HepG2 (cell line): ENCODE measurements around the gene VPS25. TPM values are rescaled to one million over a fixed set of nuclear protein-coding genes. Genes with fewer than 3 reads are reported as not detected.
A peak's percentile ranks its signal among the peaks of the same experiment; 100 is the strongest.

ENCODE experiments used
- HNRNPL ChIP-seq: fragments of 200-400 bp; formaldehyde crosslinking; IDR thresholded peaks from 2 replicates; pipeline ENCODE4 v1.6.1; 2017; ENCODE audit warnings: mild to moderate bottlenecking, low read depth, low read length
- NFE2 ChIP-seq: sonication (generic); formaldehyde crosslinking; IDR thresholded peaks from 2 replicates; pipeline ENCODE4 v1.4.0; 2020; ENCODE audit warnings: missing genetic modification reagents
- SP140L ChIP-seq: sonication (generic); formaldehyde crosslinking; IDR thresholded peaks from 2 replicates; pipeline ENCODE4 v1.4.0; 2020; ENCODE audit warnings: missing genetic modification reagents, borderline replicate concordance
- SRSF1 ChIP-seq: fragments of 200-400 bp; formaldehyde crosslinking; optimal IDR thresholded peaks from 2 replicates; pipeline ENCODE3; 2017; ENCODE audit warnings: mild to moderate bottlenecking, low read depth, low read length, moderate library complexity
- ZC3H13 ChIP-seq: sonication (generic); formaldehyde crosslinking; IDR thresholded peaks from 2 replicates; pipeline ENCODE4 v1.8.1; 2023; ENCODE audit warnings: mild to moderate bottlenecking, missing genetic modification reagents, moderate library complexity
- ZNF510 ChIP-seq: sonication (generic); formaldehyde crosslinking; IDR thresholded peaks from 2 replicates; pipeline ENCODE4 v1.4.0; 2020; ENCODE audit warnings: low read depth, mild to moderate bottlenecking, missing genetic modification reagents
- polyA plus RNA-seq, 8 experiments: library from polyadenylated mRNA; depleted of rRNA in 3 of 8; stranded (reverse) in 7 of 8; unstranded in 1 of 8; fragments of >200 nt; fragmentation: Illumina TruSeq in 4 of 8; extraction: Trizol in 4 of 8; gene quantifications; 2 replicates each; pipeline versions ENCODE4 v1.2.1 to v1.2.3, GENCODE V29; 2011 to 2016; ENCODE audit warnings: low read depth in 4 of 8, missing spikeins in 1 of 8, mixed read lengths in 1 of 8; ENCODE audit not compliant: insufficient read depth in 1 of 8
- total RNA-seq, 5 experiments: library from RNA; depleted of rRNA; stranded (reverse); fragments of >200 nt; fragmentation: Illumina TruSeq; extraction: Trizol; gene quantifications; 2 replicates each; pipeline ENCODE4 v1.2.3, GENCODE V29; 2016; ENCODE audit warnings: low read depth in 1 of 5
- TF ChIP-seq, protein P1 (sequence below): sonication (generic); formaldehyde crosslinking; IDR thresholded peaks from 2 replicates; pipeline ENCODE4 v1.4.0; 2020; ENCODE audit warnings: mild to moderate bottlenecking, missing genetic modification reagents
- TF ChIP-seq, protein P2 (sequence below): sonication (generic); formaldehyde crosslinking; IDR thresholded peaks from 2 replicates; pipeline ENCODE4 v1.5.0; 2020; ENCODE audit warnings: mild to moderate bottlenecking, missing genetic modification reagents, moderate library complexity
- TF ChIP-seq, protein P3 (sequence below), 2 experiments: sonication (generic) in 1 of 2; formaldehyde crosslinking in 1 of 2; IDR thresholded peaks; 2 replicates each; pipeline versions ENCODE4 v1.4.0 to v1.6.1; 2016 to 2020; ENCODE audit warnings: borderline replicate concordance in 1 of 2, low read depth in 1 of 2, mild to moderate bottlenecking in 1 of 2, missing genetic modification reagents in 1 of 2
- TF ChIP-seq, protein P4 (sequence below): sonication (generic); formaldehyde crosslinking; IDR thresholded peaks from 2 replicates; pipeline ENCODE4 v1.5.0; 2020; ENCODE audit warnings: mild to moderate bottlenecking, missing genetic modification reagents

The VPS25 gene
- total and polyA plus RNA-seq, 2 of the 13 experiments (the other 11 are each of a cell fraction or from before 2014, with no cell fraction given) = 161 to 249 TPM

DNA sequence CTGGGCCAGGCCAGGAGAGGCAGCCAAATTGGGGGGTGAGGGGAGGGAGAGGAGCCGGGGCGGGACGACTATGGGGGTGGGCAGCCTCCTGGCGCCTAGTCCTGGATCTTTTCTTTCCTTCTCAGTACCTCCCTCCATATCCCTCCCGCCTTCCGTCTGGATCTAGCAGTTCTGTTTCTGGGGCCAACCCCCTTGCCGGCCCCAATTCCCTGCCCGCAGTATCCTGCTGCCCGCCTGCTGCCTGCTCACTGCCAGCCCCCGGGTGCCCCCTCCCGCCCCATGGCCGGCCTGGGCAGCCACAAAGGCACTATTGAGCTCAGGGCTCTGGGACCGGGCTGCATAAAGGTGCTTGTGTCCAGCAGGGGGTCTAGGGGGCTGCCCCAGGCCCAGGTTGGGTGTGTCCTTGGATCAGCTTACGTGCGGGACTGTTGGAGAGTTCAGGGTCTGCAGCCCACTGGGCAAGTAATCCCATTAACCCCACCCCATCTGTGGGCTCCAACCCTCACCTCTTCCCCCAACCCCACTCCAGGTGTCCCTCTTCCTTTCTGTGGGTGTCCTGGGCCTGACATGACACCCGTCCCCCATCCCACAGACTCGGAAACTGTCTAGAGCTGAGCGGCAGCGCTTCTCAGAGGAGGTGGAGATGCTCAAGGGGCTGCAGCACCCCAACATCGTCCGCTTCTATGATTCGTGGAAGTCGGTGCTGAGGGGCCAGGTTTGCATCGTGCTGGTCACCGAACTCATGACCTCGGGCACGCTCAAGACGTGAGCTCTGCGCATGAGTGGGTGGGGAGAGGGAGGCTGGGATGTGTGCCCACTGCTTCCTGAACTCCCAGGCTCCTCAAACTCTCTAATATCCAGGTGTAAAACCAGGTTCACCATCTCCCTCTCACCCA lies 9.2 kb downstream of the VPS25 start (continued):
- TF ChIP-seq ZNF510 (CRISPR knock-in tag) = no peak
- TF ChIP-seq, protein P1, sequence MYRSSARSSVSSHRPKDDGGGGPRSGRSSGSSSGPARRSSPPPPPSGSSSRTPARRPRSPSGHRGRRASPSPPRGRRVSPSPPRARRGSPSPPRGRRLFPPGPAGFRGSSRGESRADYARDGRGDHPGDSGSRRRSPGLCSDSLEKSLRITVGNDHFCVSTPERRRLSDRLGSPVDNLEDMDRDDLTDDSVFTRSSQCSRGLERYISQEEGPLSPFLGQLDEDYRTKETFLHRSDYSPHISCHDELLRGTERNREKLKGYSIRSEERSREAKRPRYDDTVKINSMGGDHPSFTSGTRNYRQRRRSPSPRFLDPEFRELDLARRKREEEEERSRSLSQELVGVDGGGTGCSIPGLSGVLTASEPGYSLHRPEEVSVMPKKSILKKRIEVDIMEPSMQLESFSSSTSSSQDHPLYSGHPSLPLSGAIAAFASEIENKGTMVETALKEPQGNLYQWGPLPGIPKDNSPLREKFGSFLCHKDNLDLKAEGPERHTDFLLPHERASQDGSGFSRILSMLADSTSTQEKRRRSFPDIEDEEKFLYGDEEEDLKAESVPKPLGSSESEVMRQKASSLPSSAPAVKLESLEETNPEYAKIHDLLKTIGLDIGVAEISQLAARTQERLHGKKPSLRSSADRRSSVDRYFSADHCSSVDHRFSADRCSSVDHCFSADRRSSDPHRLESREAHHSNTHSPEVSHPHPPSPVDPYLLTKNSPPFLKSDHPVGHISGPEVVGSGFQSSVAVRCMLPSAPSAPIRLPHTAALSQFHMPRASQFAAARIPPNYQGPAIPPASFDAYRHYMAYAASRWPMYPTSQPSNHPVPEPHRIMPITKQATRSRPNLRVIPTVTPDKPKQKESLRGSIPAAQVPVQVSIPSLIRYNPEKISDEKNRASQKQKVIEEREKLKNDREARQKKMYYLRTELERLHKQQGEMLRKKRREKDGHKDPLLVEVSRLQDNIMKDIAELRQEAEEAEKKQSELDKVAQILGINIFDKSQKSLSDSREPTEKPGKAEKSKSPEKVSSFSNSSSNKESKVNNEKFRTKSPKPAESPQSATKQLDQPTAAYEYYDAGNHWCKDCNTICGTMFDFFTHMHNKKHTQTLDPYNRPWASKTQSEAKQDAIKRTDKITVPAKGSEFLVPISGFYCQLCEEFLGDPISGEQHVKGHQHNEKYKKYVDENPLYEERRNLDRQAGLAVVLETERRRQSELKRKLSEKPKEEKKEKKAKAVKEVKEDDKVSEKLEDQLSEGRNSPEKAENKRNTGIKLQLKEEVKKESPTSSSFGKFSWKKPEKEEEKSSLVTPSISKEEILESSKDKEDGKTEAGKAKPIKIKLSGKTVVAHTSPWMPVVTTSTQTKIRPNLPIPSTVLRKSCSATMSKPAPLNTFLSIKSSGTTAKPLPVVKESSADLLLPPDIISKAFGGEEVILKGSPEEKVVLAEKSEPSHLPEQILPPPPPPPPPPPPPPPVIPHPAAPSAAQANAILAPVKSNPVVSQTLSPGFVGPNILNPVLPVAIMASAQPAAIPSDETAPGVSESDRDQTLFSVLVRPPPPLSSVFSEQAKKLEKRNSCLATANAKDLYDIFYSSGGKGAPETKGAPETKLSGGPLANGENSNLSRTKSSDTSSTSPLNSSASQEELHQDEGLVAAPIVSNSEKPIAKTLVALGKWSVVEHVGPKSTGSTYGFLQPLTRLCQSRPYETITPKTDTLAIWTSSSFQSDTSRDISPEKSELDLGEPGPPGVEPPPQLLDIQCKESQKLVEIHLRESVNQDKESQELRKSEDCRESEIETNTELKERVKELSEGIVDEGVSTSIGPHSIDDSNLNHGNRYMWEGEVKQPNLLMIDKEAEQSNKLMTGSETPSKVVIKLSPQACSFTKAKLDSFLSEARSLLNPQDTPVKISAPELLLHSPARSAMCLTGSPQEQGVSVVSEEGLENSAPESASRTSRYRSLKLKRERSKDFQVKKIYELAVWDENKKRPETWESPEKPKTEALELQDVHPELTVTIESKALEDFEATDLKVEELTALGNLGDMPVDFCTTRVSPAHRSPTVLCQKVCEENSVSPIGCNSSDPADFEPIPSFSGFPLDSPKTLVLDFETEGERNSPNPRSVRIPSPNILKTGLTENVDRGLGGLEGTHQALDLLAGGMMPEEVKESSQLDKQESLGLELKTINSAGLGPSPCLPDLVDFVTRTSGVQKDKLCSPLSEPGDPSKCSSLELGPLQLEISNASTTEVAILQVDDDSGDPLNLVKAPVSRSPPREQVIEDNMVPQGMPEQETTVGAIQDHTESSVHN (CRISPR knock-in tag) = no peak
- TF ChIP-seq, protein P2, sequence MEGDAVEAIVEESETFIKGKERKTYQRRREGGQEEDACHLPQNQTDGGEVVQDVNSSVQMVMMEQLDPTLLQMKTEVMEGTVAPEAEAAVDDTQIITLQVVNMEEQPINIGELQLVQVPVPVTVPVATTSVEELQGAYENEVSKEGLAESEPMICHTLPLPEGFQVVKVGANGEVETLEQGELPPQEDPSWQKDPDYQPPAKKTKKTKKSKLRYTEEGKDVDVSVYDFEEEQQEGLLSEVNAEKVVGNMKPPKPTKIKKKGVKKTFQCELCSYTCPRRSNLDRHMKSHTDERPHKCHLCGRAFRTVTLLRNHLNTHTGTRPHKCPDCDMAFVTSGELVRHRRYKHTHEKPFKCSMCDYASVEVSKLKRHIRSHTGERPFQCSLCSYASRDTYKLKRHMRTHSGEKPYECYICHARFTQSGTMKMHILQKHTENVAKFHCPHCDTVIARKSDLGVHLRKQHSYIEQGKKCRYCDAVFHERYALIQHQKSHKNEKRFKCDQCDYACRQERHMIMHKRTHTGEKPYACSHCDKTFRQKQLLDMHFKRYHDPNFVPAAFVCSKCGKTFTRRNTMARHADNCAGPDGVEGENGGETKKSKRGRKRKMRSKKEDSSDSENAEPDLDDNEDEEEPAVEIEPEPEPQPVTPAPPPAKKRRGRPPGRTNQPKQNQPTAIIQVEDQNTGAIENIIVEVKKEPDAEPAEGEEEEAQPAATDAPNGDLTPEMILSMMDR (CRISPR knock-in tag) = peak; percentile 34; the same call in 1 of the 2 replicates
- TF ChIP-seq ZC3H13 = peak; percentile 64; the same call in 1 of the 2 replicates
- TF ChIP-seq HNRNPL = peak; percentile 96
- no peak for TF ChIP-seq NFE2
- TF ChIP-seq, protein P3, sequence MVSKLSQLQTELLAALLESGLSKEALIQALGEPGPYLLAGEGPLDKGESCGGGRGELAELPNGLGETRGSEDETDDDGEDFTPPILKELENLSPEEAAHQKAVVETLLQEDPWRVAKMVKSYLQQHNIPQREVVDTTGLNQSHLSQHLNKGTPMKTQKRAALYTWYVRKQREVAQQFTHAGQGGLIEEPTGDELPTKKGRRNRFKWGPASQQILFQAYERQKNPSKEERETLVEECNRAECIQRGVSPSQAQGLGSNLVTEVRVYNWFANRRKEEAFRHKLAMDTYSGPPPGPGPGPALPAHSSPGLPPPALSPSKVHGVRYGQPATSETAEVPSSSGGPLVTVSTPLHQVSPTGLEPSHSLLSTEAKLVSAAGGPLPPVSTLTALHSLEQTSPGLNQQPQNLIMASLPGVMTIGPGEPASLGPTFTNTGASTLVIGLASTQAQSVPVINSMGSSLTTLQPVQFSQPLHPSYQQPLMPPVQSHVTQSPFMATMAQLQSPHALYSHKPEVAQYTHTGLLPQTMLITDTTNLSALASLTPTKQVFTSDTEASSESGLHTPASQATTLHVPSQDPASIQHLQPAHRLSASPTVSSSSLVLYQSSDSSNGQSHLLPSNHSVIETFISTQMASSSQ (IDR thresholded peaks at IDR 0.05; ENCODE audit: low read depth) = no peak
- TF ChIP-seq, protein P3 (CRISPR knock-in tag; IDR thresholded peaks at IDR 0.05; ENCODE audit: borderline replicate concordance) = peak; percentile 16; the same call in 1 of the 2 replicates
- TF ChIP-seq, protein P4, sequence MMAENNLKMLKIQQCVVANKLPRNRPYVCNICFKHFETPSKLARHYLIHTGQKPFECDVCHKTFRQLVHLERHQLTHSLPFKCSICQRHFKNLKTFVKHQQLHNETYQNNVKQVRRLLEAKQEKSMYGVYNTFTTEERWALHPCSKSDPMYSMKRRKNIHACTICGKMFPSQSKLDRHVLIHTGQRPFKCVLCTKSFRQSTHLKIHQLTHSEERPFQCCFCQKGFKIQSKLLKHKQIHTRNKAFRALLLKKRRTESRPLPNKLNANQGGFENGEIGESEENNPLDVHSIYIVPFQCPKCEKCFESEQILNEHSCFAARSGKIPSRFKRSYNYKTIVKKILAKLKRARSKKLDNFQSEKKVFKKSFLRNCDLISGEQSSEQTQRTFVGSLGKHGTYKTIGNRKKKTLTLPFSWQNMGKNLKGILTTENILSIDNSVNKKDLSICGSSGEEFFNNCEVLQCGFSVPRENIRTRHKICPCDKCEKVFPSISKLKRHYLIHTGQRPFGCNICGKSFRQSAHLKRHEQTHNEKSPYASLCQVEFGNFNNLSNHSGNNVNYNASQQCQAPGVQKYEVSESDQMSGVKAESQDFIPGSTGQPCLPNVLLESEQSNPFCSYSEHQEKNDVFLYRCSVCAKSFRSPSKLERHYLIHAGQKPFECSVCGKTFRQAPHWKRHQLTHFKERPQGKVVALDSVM (CRISPR knock-in tag) = no peak
- TF ChIP-seq SP140L = no peak
- TF ChIP-seq SRSF1 = peak; percentile 76
